Lower lobe of right lung (tissue), 2 donors: ENCODE results near the gene RAPGEF5. TPM values are rescaled to one million over a fixed set of nuclear protein-coding genes. Genes with fewer than 3 reads are reported as not detected.

ENCODE experiments used
- ATAC-seq, 2 donors: fragments of 200-7000 bp; cut with Tn5 transposase; one replicate each; pipeline ENCODE4 v1.9.1; 2020 to 2022; ENCODE audit warnings: mild to moderate bottlenecking in 2 of 2, moderate library complexity in 2 of 2
- DNase-seq: peaks from one replicate; pipeline ENCODE4 v3.0.0-alpha.2; 2020
- H3K27ac ChIP-seq: fragments of 200-600 bp; one replicate; pipeline ENCODE4 v1.8.0; 2022
- H3K27me3 ChIP-seq: fragments of 200-600 bp; one replicate; pipeline ENCODE4 v1.8.0; 2022; ENCODE audit warnings: low read depth
- H3K36me3 ChIP-seq: fragments of 200-600 bp; one replicate; pipeline ENCODE4 v1.8.0; 2022; ENCODE audit warnings: mild to moderate bottlenecking
- H3K4me1 ChIP-seq: fragments of 200-600 bp; one replicate; pipeline ENCODE4 v1.8.0; 2022
- H3K4me3 ChIP-seq: fragments of 200-600 bp; one replicate; pipeline ENCODE4 v1.8.0; 2022; ENCODE audit warnings: mild to moderate bottlenecking
- H3K9me3 ChIP-seq: fragments of 200-600 bp; one replicate; pipeline ENCODE4 v1.8.0; 2022
- CTCF ChIP-seq: fragments of 200-600 bp; IDR thresholded peaks from one replicate; pipeline ENCODE4 v1.8.0; 2022; ENCODE audit warnings: antibody characterized with exemption, mild to moderate bottlenecking
- intact Hi-C: fragments of 100-400 bp; cut with DNase I; formaldehyde crosslinking; loops from one replicate; pipeline ENCODE4 v1.11.0; 2022
- total RNA-seq: library from RNA; stranded (reverse); fragmentation: NEBNext Ultra II Directional; extraction: Animal tissue kit (Norgen Biotek cat#: 25700); gene quantifications from one replicate; pipeline ENCODE4 v1.2.1, GENCODE V29; 2021
- donor health status: DM: no; HTN: yes; CAD: no; lungs with severe emphysema.

Gene RAPGEF5
- total RNA-seq, 1 donor from 2014 or later: 85.1 TPM

GRCh38 chr7:22234227-22234626 is 122.7 kb downstream of the RAPGEF5 start:
- Histone ChIP-seq H3K27me3 (no peaks in the 10 kb centered on the region), H3K36me3 (no peaks in the 10 kb centered on the region), H3K27ac (no peak overlapping the region), H3K4me3 (no peak overlapping the region), H3K4me1 (no peaks in the 10 kb centered on the region), H3K9me3 (no peaks in the 10 kb centered on the region)
- no peak for TF ChIP-seq CTCF
- ATAC-seq (no peak), DNase-seq (no peak)
- intact Hi-C loops: no loop called here

DNA sequence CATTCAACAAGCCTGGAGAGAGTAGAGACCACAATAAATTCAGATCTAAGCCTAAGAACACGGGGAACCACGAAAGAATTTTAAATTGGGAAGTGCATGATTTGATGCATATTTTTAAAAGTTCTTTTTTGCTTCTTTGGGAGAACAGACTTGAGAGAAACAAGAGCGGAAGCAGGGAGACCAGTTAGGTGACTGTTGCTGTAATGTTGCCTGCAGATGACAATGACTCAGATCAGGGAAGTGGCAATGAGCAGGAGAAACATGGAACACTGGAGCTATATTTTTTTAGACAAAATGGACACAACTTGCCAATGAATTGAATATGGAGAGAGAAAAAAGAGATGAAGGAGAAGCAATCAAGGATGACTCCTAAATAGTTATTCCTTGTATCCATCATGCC is 125.1 kb downstream of the RAPGEF5 start:
- Histone ChIP-seq H3K27ac (no peak overlapping the region), H3K27me3 (no peaks in the 10 kb centered on the region), H3K36me3 (no peaks in the 10 kb centered on the region), H3K4me1 (no peaks in the 10 kb centered on the region), H3K9me3 (no peaks in the 10 kb centered on the region), H3K4me3 (no peak overlapping the region)
- DNase-seq (no peak), ATAC-seq (no peak)
- TF ChIP-seq CTCF: no peak
- intact Hi-C loops: no loop called here

GRCh38 chr7:22231141-22231540 is 125.8 kb downstream of the RAPGEF5 start:
- no peak for TF ChIP-seq CTCF
- Histone ChIP-seq H3K9me3 (no peaks in the 10 kb centered on the region), H3K4me1 (no peaks in the 10 kb centered on the region), H3K27ac (no peak overlapping the region), H3K36me3 (no peaks in the 10 kb centered on the region), H3K27me3 (no peaks in the 10 kb centered on the region), H3K4me3 (no peak overlapping the region)
- DNase-seq (no peak), ATAC-seq (no peak)
- intact Hi-C loops: no loop called here

DNA sequence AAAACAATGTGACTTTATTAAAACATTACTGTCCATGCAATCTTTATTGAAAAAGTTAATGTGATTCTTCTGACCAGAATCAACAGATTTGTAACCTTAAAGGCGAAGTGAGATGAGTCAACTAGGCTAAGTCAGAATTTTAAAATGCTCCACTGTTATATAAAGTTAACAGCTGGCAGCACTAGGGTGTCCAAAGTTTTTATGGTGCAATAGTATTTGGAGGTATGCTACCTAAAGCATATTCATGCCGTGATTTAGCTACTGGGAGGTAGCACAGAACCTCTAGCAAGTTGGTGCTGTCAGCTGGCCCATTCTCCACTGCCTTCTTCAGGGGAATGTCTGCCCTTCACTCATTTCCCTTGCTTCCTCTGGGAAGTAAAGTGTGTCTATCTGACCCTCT is 126.7 kb downstream of the RAPGEF5 start:
- no peak for TF ChIP-seq CTCF
- Histone ChIP-seq H3K36me3 (no peaks in the 10 kb centered on the region), H3K4me3 (no peak overlapping the region), H3K27me3 (no peaks in the 10 kb centered on the region), H3K27ac (no peak overlapping the region), H3K9me3 (no peaks in the 10 kb centered on the region), H3K4me1 (no peaks in the 10 kb centered on the region)
- intact Hi-C loops: no loop called here
- ATAC-seq (no peak), DNase-seq (no peak)

GRCh38 chr7:22229148-22229547 is 127.8 kb downstream of the RAPGEF5 start:
- ATAC-seq: peak in 1 of 2 donors; percentile 34

More at GRCh38 chr7:22229148-22229547, 127.8 kb downstream of the RAPGEF5 start:
- DNase-seq: no peak
- no peaks in the 10 kb centered on the region for H3K27me3 ChIP-seq
- no peak for TF ChIP-seq CTCF
- H3K4me3 ChIP-seq: no peak overlapping the region
- H3K27ac ChIP-seq: no peak overlapping the region
- intact Hi-C loops: no loop called here
- peaks cover 7% of the 10 kb centered on the region for H3K4me1 ChIP-seq
- H3K9me3 ChIP-seq: no peaks in the 10 kb centered on the region
- no peaks in the 10 kb centered on the region for H3K36me3 ChIP-seq
